ENCODE data around the gene SREBF1. TPM values are rescaled to one million over a fixed set of nuclear protein-coding genes. Genes with fewer than 3 reads are reported as not detected.

SREBF1 gene
- total RNA-seq, 1 donor from 2014 or later: 12.6 TPM

DNA sequence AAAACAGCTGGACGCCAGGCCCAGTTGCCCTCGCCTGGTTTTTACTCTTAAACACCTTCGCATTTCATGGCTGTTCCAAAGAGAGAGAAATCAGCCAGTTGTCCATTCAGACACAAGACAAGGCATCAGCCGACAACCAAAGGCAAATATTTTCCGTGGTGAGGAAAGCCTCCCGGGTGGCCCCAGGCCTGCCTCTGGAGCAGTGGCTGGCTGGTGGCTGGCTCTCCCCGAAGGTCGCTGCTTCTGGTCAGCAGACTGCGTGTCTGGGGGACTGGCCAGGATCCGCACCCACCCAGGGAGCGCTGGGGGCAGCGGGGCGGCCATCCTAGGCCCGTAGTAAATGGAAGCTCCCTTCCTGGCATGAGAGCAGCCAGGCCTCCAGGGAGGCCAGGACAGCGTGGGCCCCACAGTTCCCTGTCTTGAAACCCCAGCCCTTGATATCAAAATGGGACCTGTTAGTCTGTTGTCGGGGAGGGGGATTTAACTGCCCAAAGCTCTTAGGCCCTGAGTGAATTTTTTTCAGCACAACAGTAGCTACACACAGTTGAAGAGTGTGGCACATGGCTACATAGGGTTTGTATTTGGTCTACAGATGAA is 57.7 kb downstream of the SREBF1 start:
- no peak for DNase-seq

DNA sequence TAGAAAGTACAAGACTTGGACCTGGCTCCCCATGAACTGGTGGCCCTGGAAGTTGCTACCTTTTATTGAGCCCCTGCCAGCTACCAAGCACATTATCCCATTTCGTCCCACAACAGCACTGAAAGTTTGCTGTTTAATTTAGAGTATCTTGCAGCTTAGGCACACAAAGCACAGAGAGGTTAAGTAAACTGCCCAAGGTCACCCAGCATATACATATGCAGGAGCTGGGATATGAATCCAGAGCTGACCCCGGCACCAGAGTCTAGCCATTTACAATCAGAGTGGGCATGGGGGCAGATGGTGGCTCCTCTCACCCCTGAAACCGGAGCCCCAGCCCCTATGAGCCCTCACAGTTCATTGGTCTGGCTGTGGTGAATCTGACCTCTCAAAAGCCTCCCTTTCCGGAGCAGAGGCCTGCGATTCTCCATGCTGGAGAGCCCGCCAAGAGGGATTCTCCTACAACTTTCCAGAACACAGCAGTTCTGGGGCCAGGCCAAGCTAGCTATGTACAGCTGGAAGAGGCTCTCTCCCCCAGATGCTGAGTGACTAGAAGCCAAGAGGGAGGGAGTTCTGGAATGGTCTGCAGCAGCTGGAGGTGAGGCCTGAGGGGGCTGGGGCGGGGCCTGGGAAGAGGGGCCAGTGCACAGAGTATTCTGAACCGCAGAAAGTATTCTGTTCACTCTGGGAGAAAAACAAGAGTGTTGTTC is 58.3 kb downstream of the SREBF1 start:
- DNase-seq: peak; percentile 17

DNA sequence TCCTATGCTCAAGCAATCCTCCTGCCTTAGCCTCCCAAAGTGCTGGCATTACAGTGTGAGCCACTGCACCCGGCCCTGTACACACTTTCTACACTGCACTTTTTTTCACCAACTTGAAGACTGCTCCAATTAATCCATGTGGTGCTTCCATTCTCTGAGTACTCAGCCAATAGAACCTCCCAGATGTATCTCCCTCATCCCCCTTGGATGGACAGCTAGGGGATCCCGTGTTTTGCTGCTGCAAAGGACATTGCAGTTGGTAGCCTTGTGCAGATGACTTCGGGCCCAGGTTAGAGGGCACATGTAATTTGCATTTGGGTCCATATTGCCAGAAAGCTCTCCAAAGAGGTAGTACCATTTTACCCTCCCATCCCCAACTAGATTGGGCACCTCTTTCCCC is 59.9 kb downstream of the SREBF1 start:
- DNase-seq: no peak

DNA sequence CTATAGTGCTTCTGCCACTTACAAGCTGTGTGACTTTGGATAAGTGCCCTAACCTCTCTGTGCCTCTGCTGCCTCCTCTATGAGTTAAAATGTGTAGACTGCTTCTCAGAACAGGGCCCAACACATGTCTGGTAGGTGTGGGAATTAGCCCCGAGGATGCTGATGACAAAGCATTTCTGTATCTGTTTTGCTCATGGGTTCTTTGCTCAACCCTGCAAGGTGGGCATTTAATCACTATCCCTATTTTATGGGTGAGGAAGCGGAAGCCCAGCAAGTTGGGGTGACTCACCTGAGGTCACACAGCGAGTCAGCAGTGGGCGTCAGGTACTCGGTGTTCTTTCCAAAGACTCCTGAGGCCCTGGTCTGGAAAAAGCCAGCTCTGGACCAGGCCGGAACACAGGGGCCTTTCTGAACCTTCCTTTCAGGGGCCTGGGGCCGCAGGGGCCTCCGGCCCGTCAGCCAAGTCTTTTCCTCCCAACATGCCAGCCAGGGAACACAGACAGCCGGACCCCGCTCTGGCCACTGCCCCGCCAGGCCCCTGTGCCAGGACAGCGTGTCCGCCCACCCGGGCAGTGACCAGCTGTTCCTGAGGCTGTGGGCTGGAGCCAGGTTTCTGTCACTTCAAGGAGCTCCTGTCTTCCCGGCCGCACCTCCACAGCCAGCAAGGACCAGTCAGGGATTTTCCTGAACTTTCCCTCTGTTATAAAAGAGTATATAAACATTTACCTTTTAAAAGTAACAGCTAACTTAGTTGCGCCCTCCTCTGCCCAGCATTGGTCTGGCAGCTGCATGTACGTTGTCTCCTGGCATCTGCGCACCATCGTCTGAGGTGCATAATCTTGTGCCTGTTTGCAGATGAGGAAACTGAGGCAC is 62.5 kb downstream of the SREBF1 start:
- no peak for DNase-seq

DNA sequence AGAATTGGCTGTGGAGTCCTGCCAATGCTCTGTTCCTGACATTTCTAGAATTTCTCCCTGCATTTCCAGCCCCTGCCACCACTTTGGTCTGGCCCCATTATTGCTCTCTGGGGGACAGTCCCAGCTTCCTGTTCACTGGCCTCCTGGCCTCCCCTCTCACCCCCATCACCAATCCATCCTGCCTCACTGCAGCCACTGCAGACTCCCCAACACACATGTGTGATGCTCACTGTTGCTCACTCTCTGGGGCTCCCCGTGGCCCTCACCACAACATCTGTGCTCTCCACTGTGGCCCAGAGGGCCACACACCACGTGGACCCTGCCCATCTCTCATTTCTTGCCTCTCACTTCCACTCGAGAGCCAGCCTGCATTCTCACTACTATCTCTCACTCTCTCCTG is 64.6 kb downstream of the SREBF1 start:
- DNase-seq: no peak

DNA sequence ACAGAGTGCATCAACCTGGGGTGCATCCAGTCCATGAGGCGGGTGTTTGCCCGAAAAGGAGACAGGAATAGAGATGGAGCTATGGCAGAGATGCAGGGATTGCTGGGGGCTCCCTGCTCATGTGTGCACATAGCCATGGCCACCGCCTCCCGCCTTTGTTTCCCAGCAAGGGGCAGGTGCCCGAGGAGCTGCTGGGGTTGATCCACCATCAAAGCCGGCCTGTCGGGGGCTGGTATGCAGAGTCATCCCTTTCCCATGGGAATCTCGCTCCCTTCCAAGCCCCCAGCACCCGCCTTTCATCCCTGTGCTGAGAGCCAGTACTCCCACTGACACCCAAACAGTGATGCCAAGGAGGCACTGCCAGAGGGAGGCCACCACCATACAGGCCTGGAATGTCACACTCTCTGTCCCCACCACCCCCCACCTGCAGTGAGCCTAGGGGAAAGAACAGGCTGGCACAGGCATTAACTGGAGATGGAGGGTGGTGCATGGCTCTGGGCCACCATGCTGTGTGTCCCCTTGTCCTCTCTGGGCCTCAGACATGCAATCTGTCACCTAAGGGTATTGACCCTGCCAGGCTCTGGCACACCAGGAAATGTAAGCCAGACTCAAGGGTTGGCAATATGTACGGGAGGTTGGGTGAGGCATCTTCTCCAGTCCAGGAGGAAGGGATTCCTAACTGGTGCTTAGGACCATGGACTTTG is 65.1 kb downstream of the SREBF1 start:
- no peak for DNase-seq

DNA sequence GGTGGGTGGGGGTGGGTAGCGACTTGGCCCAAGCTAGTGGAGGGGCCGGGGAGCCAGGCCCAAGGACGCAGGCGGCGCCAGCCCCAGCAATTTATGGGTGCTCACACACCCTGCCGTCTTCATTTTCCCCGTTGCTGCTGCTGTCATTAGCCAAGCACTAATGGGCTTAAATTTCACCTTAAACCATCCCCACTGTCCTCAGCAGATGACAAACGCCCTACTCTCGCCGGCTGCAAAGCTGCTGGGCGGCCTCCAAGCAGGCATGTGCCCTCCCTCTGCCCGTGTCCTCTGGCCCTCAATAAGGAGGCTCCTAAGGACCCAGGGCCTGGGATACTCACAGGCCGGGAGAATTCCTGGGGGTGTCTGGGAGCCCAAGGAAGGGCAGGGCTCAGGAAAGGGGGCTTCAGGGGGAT is 66.1 kb downstream of the SREBF1 start:
- no peak for DNase-seq

DNA sequence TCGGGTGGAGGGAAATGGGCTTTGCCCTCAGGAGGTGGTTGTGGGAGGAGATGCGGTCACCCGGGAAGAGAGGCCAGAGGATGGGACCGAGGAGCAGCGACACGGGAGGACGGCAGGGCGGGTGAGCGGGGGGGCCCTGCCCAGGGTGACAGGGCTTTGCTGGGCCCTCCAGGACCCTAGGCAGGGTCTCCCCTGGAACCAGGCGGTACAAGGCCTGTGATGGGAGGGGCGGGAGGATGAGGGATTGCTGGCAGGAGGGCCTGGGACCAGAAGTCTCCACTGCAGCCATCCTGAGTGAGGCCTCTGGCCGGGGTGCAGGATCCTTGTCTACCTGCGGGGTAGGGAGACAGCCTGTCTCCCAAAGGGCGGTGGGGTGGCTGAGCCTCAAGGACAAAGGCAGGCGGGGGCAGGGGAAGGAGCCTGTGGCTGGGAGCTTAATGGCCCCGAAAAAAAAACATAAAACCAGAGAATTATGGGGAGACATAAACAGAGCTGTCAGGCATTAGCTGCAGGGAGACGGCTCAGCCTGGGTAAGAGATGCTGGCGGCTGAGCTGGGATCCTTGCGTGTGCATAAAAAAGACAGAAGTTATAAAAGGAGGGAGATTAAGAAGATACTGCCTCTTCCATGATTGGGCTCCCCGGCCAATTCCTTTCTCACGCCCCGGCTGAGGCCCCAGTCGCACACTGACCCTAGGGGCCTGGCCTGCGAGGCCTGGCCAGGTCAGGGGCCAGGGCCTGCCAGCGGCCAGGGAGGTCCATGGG is 66.7 kb downstream of the SREBF1 start:
- DNase-seq: no peak

DNA sequence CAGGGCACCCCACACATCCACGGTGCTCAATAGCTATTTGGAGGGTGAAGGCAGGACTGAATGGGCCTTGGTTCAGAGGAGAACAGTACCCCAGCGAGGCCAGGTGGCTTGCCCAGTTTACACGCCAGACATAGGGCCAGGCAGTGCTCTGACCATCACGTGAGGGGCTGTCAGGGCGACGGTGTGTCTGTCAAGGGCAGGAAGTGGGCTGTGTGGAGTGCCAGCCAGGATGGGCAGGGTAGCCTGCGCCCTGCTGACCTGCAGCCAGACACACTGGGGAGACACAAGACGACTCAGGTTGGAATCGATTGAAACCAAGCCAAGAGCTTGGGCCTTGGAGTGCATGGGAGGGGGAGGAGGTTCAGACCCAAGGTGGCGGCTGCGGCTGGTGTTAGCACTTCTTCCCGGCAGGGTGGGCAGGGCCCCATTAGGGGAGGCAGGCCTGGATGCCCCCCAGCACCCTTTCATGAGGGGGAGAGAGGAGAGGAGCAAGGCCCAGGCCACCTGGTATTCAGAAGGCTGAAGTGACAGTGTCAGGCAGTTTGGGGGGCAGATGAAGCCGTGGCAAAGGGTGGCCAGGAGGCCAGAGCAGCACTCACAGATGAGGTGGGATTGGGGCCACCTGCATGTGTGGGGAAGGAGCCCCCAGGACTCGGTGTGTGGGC is 68.2 kb downstream of the SREBF1 start:
- no peak for DNase-seq

DNA sequence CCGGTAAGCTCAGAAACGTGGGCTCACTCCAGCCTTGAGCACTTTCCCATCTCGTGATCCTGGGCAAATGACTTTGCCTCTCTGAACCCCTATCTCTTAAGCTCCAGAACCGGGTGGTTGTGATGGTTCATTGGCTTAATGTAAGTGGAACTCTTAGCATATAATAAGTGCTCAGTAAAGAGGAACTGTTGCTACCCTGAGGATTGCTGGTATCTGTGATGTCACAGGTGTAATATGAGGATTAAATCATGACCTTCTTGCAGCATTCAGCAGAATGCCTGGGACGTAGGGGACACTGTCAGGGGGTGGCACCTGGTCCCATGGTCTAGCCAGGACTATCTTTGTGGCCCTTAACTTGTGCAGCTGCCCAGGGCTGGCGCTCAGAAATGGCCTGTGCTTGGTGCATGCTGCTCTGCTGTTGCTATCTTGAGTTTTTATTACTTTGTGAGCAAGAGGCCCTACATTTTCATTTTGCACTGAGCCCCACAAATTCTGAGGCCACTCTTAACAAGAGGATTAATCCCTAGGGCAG is 68.8 kb downstream of the SREBF1 start:
- DNase-seq: no peak

DNA sequence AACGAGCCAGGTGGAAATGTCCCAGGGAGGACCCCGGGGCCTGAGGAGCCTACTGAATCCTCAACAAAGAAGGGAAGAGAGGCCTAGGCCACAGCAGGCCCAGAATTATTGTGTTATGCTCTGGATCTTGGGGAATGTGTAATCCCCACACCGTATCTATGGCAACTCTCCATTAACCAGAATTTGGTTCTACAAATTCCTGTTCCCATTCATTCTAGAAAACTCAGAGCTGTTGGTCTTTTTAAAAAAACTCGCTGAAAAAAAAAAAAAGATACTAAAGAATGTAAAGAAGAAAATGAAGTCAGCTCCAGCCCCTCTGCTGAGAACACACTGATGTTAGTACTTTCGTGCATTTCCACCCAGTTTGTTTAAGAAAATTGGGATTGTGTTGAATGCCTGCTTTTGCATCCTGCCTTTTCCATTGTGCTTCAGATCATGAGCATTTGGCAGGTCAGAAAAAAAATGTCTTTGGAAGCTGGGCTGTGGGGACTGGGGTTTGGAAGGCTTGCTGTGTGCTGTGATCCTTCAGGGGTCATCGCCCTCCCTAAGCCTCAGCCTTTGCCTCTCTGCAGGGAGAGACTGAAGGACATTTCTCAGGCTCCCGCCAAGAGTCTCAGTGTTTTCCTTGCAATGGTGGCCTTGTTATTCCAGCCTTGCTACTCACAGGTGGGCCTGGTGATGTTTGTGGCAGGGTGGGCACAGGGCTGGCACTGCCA is 69.5 kb downstream of the SREBF1 start:
- no peak for DNase-seq

DNA sequence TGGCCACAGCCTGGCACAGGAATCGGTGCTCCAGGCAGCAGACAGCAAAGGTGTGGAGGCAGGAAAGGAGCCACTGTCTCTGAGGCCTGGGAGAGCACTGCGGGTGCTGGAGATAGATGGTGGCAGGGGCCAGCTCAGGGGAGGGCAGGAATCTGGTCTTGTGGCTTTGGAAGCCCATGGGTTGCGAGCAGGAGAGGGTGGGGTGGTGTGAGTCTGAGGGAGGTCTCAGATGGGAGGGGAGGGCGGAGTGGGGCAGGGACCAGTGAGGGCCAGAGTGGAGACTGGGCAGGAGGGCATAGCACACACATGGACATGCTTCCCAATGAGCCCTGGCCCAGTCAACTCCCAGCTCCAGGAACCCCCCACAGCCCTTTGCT is 70.1 kb downstream of the SREBF1 start:
- no peak for DNase-seq

DNA sequence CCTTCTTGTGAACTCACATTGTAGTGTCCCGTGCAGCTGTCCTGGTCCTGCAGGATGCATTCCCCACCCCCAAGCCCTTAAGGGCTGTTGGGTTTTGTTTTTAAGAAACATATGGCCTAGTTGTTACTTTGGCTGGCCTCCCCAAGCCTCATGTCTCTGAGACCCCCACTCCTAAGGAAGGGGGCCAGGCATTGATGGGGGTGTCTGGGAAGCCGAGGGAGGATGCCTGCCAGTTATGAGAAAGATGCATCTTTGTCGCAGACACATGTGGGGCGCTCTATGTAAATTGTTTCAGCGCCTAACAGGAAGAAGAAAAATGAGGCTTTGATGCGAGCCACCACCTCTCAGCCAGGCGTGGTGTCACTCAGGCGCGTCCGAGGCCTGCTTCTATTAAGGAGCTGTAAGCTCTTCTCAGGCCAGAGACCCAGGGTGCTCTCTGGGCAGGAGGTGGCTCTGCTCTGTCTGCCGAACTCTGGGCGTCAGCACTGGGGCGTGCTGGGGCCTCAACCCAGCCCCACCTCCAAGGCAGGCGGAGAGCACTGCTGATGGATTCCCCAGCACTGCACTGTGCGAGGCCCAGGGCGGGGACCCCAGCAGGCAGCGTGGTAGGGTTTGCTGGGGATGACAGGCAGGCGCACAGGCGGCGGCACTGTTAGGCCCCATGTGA is 70.6 kb downstream of the SREBF1 start:
- no peak for DNase-seq

DNA sequence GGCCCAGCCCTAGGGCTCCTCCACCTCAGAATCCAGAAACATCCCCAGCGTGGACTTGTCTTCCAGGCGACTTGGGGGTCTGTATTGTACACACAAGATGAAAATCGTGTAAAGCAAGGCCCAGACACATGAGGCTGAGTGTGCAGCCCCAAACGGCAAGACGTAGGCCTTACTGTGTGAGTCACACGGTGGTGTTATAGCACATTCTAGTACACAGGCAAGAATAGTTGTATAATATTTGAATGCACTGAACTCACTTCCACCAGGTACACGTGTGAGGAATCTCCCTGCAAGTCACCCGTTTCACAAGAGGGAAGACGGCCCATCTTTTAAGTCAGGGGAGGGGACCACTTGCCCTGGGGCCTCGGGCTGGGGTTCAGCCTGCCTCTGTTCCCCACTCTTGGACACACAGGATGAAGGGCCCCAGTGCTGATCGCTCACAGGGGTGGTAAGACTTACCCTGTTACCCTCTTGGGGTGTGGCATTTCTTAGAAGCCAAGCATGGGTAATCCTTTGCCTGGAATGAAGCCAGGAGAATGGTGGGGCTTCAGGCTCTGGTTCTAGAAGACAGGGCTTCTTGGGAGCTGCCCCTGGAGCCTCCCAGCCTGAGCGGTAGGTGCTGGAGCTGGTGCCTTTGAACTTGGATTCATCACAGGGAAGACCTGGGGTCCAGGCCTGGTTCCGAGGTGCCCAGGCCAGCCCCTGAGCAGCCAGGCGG is 71.3 kb downstream of the SREBF1 start:
- DNase-seq: peak; percentile 29

DNA sequence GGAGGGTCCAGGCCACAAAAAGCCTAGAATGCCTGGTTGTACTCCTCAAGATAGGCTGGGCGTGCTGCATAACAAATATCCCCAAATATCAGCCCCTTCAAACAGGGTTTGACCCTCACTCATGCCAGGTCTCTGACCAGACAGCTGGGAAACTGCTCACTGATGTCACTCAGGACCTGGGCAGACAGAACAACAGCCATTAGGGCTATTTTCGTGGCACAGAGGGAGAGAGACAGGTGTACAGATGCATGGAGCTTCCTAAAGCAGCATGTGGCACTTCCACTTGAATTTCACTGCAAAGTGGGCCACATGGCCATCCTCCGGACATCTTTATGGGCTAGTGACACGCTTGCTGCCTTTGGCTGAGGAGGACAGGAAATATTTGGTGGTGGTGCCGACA is 73.1 kb downstream of the SREBF1 start:
- DNase-seq: no peak

DNA sequence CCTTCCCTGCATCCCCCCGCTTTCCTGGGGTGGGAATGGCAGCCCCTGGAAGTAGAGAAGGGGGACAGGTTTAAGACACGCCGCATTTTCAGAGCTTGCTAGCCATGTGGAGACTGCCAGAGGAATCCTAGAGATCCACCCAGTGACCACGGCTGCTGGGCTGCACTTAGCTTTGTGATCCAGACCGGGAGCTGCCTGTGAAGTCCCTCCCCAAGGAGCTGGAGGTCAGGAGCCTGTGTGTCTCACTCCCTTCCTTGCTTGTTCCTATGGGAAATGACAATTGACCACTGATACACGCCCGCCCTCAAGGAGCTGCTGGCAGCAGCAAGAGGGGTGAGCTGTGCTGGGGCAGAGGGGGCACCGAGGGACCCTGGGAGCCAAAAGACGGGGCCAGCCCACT is 73.7 kb downstream of the SREBF1 start:
- no peak for DNase-seq

DNA sequence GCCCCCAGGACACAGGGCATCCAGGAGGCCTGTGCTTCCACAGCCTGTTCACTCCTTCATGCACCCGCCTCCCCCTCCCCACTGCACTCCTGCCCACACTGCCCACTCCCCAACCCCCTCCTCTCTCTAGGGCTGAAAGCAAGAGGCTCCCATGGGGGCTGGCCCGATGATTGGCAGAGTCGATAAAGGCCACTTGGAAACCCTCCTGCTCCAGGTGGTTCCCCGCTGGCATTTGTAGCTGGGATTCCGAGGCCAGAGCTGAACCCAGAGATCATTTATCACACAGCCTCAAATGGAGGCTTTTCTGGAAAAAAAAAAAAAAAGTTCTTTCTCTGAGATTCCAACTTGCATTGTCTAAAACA is 74.1 kb downstream of the SREBF1 start:
- no peak for DNase-seq
